K562 (cell line): ENCODE results near the gene ATP9B. TPM values are rescaled to one million over a fixed set of nuclear protein-coding genes. Genes with fewer than 3 reads are reported as not detected.

Experiments used
- ATAC-seq: fragments of 200-7000 bp; cut with Tn5 transposase; 3 replicates; pipeline ENCODE4 v1.9.1; 2020; ENCODE audit warnings: moderate library complexity
- BruUV-seq: library from RNA; stranded (reverse); fragments of 400-500 nt; replicated peaks from 2 replicates; lab custom pipeline; 2021; lab: Mats Ljungman, UMichigan
- CTCF ChIA-PET: fragments of 300-600 bp; formaldehyde crosslinking; extraction: SDS; loops from one replicate; lab custom pipeline; 2021; ENCODE audit warnings: low intra/inter-chr PET ratio; lab: Yijun Ruan, JAX
- POLR2A ChIA-PET: fragments of 300-600, 350-650 bp; sonication (Branson Sonifier 250); formaldehyde crosslinking; extraction: SDS; loops from one replicate; lab custom pipeline; 2021; ENCODE audit warnings: antibody characterized with exemption, inconsistent platforms; lab: Yijun Ruan, JAX
- DNase-seq, 4 experiments: peaks; one replicate each; pipeline versions ENCODE4 v3.0.0 to v3.0.0-alpha.2; 2011 to 2018; ENCODE audit warnings: low spot score in 3 of 4, mixed read lengths in 3 of 4; ENCODE audit errors: extremely low read depth in 1 of 4
- FAIRE-seq: peaks from 2 replicates; lab custom pipeline; 2011; peaks lifted over from hg19 to GRCh38; lab: Jason Lieb, UNC
- H2AFZ ChIP-seq: 2 replicates; pipeline ENCODE4 v1.6.0; 2011; ENCODE audit warnings: low read depth, low read length, control low read depth, inconsistent platforms
- H3K27ac ChIP-seq: fragments of 200-600 bp; 3 replicates; pipeline ENCODE4 v1.8.0; 2011; ENCODE audit warnings: low read depth, mild to moderate bottlenecking, control low read depth, inconsistent platforms, low read length, moderate library complexity, mixed read lengths; ENCODE audit errors: extremely low read depth
- H3K27me3 ChIP-seq, 2 experiments: fragments of 300-600 bp in 1 of 2; 2 replicates in 1 of 2; 3 replicates in 1 of 2; pipeline versions ENCODE4 v1.6.0 to v1.8.0; 2011; ENCODE audit warnings: inconsistent platforms in 2 of 2, low read length in 2 of 2, mild to moderate bottlenecking in 1 of 2, mixed read lengths in 1 of 2, moderate library complexity in 1 of 2; ENCODE audit not compliant: control insufficient read depth in 2 of 2, insufficient read depth in 2 of 2
- H3K36me3 ChIP-seq: fragments of 300-600 bp; 3 replicates; pipeline ENCODE4 v1.8.0; 2011; ENCODE audit warnings: mild to moderate bottlenecking, low read length, inconsistent platforms; ENCODE audit not compliant: control insufficient read depth, insufficient read depth
- H3K4me1 ChIP-seq, 2 experiments: fragments of 200-600 bp in 1 of 2; replicated peaks in 1 of 2; 2 replicates in 1 of 2; 3 replicates in 1 of 2; pipeline versions ENCODE4 v1.5.1 to v1.8.0; 2011; ENCODE audit warnings: inconsistent platforms in 2 of 2, low read length in 2 of 2, mild to moderate bottlenecking in 1 of 2, mixed read lengths in 1 of 2, moderate library complexity in 1 of 2; ENCODE audit not compliant: control insufficient read depth in 2 of 2, insufficient read depth in 2 of 2
- H3K4me2 ChIP-seq: 2 replicates; pipeline ENCODE4 v1.6.1; 2011; ENCODE audit warnings: low read length, control low read depth, inconsistent platforms, mixed read lengths; ENCODE audit not compliant: insufficient read depth
- H3K4me3 ChIP-seq: fragments of 200-600 bp; sonication (generic), shearing (Covaris generic); 2 replicates; pipeline ENCODE4 v1.5.1; 2016; ENCODE audit warnings: control low read depth, inconsistent platforms
- H3K79me2 ChIP-seq: fragments of 200-600 bp; 3 replicates; pipeline ENCODE4 v1.8.0; 2011; ENCODE audit warnings: low read length, inconsistent platforms; ENCODE audit not compliant: control insufficient read depth, insufficient read depth
- H3K9ac ChIP-seq, 2 experiments: 2 replicates each; pipeline versions ENCODE4 v1.6.0 to v1.6.1; 2011; ENCODE audit warnings: low read depth in 2 of 2, low read length in 2 of 2, control low read depth in 1 of 2, inconsistent platforms in 1 of 2, mild to moderate bottlenecking in 1 of 2, mixed read lengths in 1 of 2; ENCODE audit not compliant: insufficient read depth in 1 of 2
- H3K9me1 ChIP-seq: one replicate; pipeline ENCODE4 v1.6.0; 2011; ENCODE audit warnings: inconsistent platforms, mild to moderate bottlenecking, low read length, moderate library complexity; ENCODE audit not compliant: control insufficient read depth, insufficient read depth
- H3K9me3 ChIP-seq: replicated peaks from 2 replicates; pipeline ENCODE4 v1.5.1; 2011; ENCODE audit warnings: low read depth, low read length, inconsistent platforms; ENCODE audit not compliant: control insufficient read depth, insufficient read depth
- H4K20me1 ChIP-seq: replicated peaks from 2 replicates; pipeline ENCODE4 v1.6.1; 2011; ENCODE audit warnings: low read length, inconsistent platforms, mixed read lengths; ENCODE audit not compliant: control insufficient read depth, insufficient read depth
- BCL6 ChIP-seq: fragments of 250-450 bp; sonication (Bioruptor Pico); IDR thresholded peaks from 2 replicates; pipeline ENCODE4 v1.4.0; 2020
- CTCF ChIP-seq, 3 experiments: IDR thresholded peaks in 2 of 3; conservative IDR thresholded peaks in 1 of 3; 2 replicates each; pipeline ENCODE4 v1.5.1; 2011 to 2012; ENCODE audit warnings: low read length in 3 of 3, mild to moderate bottlenecking in 3 of 3, control low read depth in 2 of 3, improper control_type of control experiment in 1 of 3, inconsistent platforms in 1 of 3, low read depth in 1 of 3, mixed read lengths in 1 of 3, moderate library complexity in 1 of 3; ENCODE audit not compliant: insufficient read depth in 2 of 3
- ETV1 ChIP-seq: fragments of 450-650 bp; conservative IDR thresholded peaks from 2 replicates; pipeline ENCODE4 v1.6.1; 2016; ENCODE audit warnings: missing genetic modification characterization, control low read depth, low read depth, missing compliant biosample characterization
- ETV5 ChIP-seq: sonication (generic); formaldehyde crosslinking; IDR thresholded peaks from 2 replicates; pipeline ENCODE4 v1.4.0; 2020; ENCODE audit warnings: low read depth, mild to moderate bottlenecking, missing genetic modification reagents
- FOS ChIP-seq: IDR thresholded peaks from 3 replicates; pipeline ENCODE4 v1.6.1; 2011; ENCODE audit not compliant: insufficient read length; ENCODE audit errors: extremely low read depth
- FUS ChIP-seq: fragments of 200-400 bp; formaldehyde crosslinking; optimal IDR thresholded peaks from 2 replicates; pipeline ENCODE3; 2017; ENCODE audit warnings: low read depth, low read length
- KLF1 ChIP-seq: fragments of 450-650 bp; IDR thresholded peaks from 2 replicates; pipeline ENCODE4 v1.6.1; 2016; ENCODE audit warnings: missing genetic modification characterization, missing compliant biosample characterization
- KLF6 ChIP-seq: fragments of 250-450 bp; sonication (Bioruptor Pico); IDR thresholded peaks from 2 replicates; pipeline ENCODE4 v1.4.0; 2020; ENCODE audit warnings: mild to moderate bottlenecking, moderate library complexity, borderline replicate concordance
- MCM7 ChIP-seq, 2 experiments: fragments of 450-650 bp; IDR thresholded peaks; 2 replicates each; pipeline ENCODE4 v1.6.1; 2016 to 2018
- NR2C1 ChIP-seq, 2 experiments: fragments of 450-650 bp; IDR thresholded peaks; 2 replicates each; pipeline ENCODE4 v1.6.1; 2017; ENCODE audit warnings: mild to moderate bottlenecking in 2 of 2, antibody characterized with exemption in 1 of 2, inconsistent platforms in 1 of 2, missing compliant biosample characterization in 1 of 2, missing genetic modification characterization in 1 of 2
- PCBP1 ChIP-seq: fragments of 200-400 bp; formaldehyde crosslinking; IDR thresholded peaks from 2 replicates; pipeline ENCODE4 v1.6.1; 2018; ENCODE audit warnings: mild to moderate bottlenecking, low read depth, low read length; ENCODE audit not compliant: poor library complexity, severe bottlenecking
- RAD21 ChIP-seq, 2 experiments: fragments of 250-450 bp in 1 of 2; fragments of 450-650 bp in 1 of 2; sonication (Bioruptor Pico) in 1 of 2; formaldehyde crosslinking in 1 of 2; IDR thresholded peaks in 1 of 2; conservative IDR thresholded peaks in 1 of 2; 2 replicates each; pipeline versions ENCODE4 v1.4.0 to v1.8.0; 2020 to 2022; ENCODE audit warnings: mild to moderate bottlenecking in 2 of 2, moderate library complexity in 1 of 2
- RERE ChIP-seq: sonication (generic); formaldehyde crosslinking; IDR thresholded peaks from 2 replicates; pipeline ENCODE4 v1.8.0; 2023; ENCODE audit warnings: missing genetic modification reagents, mild to moderate bottlenecking, borderline replicate concordance
- RFX5 ChIP-seq: IDR thresholded peaks from 2 replicates; pipeline ENCODE4 v1.6.1; 2011; ENCODE audit warnings: low read depth, mild to moderate bottlenecking, improper control_type of control experiment, low read length
- SMARCC2 ChIP-seq: fragments of 450-650 bp; IDR thresholded peaks from 2 replicates; pipeline ENCODE4 v1.6.1; 2017; ENCODE audit warnings: antibody characterized with exemption, moderate library complexity, mild to moderate bottlenecking, low read depth
- WGBS: fragments of 100-300 bp; shearing (Covaris generic); methylation state at CpG from one replicate; pipeline ENCODE4 v1.1.6; 2016; ENCODE audit warnings: low coverage, mixed read lengths; ENCODE audit not compliant: insufficient coverage; ENCODE audit errors: missing lambda C conversion rate; 5-methylcytosine and 5-hydroxymethylcytosine counted together
- in situ Hi-C: fragments of 300-500 bp; cut with MboI; formaldehyde crosslinking; loops from 4 replicates; pipeline ENCODE4 v1.15.0; 2018; ENCODE audit warnings: inconsistent platforms, mixed read lengths
- intact Hi-C: fragments of 100-400 bp; cut with micrococcal nuclease; formaldehyde crosslinking; loops from 2 replicates; pipeline ENCODE4 v1.14.2; 2022
- polyA plus RNA-seq, 8 experiments: library from polyadenylated mRNA; depleted of rRNA in 4 of 8; stranded (reverse) in 5 of 8; unstranded in 3 of 8; fragments of >200 nt; fragmentation: Nextera tagmentation in 2 of 8; fragmentation: Illumina TruSeq in 1 of 8; extraction: Ambion mirVana in 2 of 8; extraction: Trizol in 1 of 8; gene quantifications; 2 replicates each; pipeline versions ENCODE4 v1.2.1 to v1.2.3, GENCODE V29; 2011 to 2014; ENCODE audit warnings: inconsistent platforms in 1 of 8, missing spikeins in 1 of 8
- total RNA-seq, 7 experiments: library from RNA; depleted of rRNA in 6 of 7; stranded (reverse); fragments of >200 nt in 6 of 7; fragmentation: Illumina TruSeq in 2 of 7; extraction: Trizol in 2 of 7; gene quantifications; 2 replicates each; pipeline versions ENCODE4 v1.2.1 to v1.2.3, GENCODE V29; 2011 to 2021; ENCODE audit warnings: low replicate concordance in 1 of 7

ATP9B gene
- total and polyA plus RNA-seq, 9 of the 15 experiments (the other 6 are each of a cell fraction or from before 2014, with no cell fraction given), result 0.66 to 13.2 (median 7.9) TPM

DNA sequence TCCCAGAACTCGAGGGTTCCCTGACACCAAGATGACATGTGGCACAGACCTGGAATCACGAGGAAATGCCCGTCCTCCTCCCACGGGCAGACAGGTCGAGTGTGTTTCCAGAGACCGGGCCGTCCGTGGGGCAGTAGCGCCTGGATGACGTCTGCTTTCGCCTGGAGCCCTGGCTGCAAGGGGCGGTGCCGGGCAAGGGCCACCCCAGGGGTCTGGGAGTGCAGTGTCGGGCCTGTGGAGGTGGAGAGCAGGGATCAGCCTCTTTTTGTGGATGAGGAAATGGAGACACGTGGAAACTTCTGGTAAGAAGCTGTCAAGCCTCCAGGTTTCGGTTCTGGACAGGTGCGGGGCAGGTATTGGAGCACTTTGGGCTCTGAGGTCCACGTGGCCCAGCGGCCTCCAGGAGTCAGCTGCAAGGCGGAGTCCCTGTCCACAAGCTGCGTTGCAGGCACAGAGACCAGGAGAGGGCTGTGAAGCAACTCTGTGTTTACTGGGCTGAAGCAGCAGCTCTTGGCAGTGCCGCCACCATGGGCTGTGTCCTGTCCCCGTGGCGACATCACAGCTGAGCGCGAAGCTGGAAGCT, 352.2 kb downstream of the ATP9B start:
- Histone ChIP-seq H3K36me3 (peaks cover 5% of the 10 kb centered on the region; the same call in 1 of the 3 replicates), H3K27me3 (no peaks in the 10 kb centered on the region), H3K4me2 (no peak overlapping the region), H4K20me1 (no peaks in the 10 kb centered on the region; the same call in 1 of the 2 replicates), H3K27ac (no peak overlapping the region), H3K9ac (no peak overlapping the region), H3K4me3 (no peak overlapping the region), H3K9me3 (no peaks in the 10 kb centered on the region), H3K9me1 (no peaks in the 10 kb centered on the region), H2AFZ (no peak overlapping the region), H3K4me1 (peaks cover 0 to 29% of the 10 kb centered on the region in 2 experiments; a peak in 2 of 5 replicates), H3K79me2 (no peaks in the 10 kb centered on the region)
- in situ Hi-C loops (no loop called here), intact Hi-C loops (no loop called here)
- ChIA-PET POLR2A (no interaction called here), CTCF (no interaction called here)
- no peak for ATAC-seq
- no TSS peak for BruUV-seq
- FAIRE-seq, result no peak
- no peak for DNase-seq
- 87% methylated on average over 8 of the region's 26 CpGs for WGBS
- TF ChIP-seq MCM7 (IDR thresholded peaks at IDR 0.05) (no peak), SMARCC2 (no peak), ETV5 (CRISPR knock-in tag) (no peak), NR2C1 (IDR thresholded peaks at IDR 0.05) (no peak), NR2C1 (tag; IDR thresholded peaks at IDR 0.05) (no peak), FOS (no peak), PCBP1 (no peak), RAD21 (CRISPR knock-in tag; conservative IDR thresholded peaks at IDR 0.05 in 1 of 2, IDR thresholded peaks at IDR 0.05 in 1 of 2) (no peak), RERE (CRISPR knock-in tag) (no peak), BCL6 (CRISPR knock-in tag) (no peak), FUS (no peak), KLF6 (CRISPR knock-in tag) (no peak), KLF1 (tag) (no peak), ETV1 (tag) (no peak), CTCF (IDR thresholded peaks at IDR 0.05 in 2 of 3, conservative IDR thresholded peaks at IDR 0.05 in 1 of 3; ENCODE audit: insufficient read depth in 2 of 3, low read depth in 1 of 3, low read length in 3 of 3) (no peak), RFX5 (no peak)
